Ishikawa (cell line): ENCODE results near the gene CHRD.

Source experiments
- CEBPB ChIP-seq: IDR thresholded peaks from 2 replicates; pipeline ENCODE4 v1.6.1; 2012
- EP300 ChIP-seq: IDR thresholded peaks from 2 replicates; pipeline ENCODE4 v1.6.1; 2012; ENCODE audit warnings: borderline replicate concordance
- NFIC ChIP-seq: IDR thresholded peaks from 2 replicates; pipeline ENCODE4 v1.6.1; 2012
- RAD21 ChIP-seq: IDR thresholded peaks from 2 replicates; pipeline ENCODE4 v1.6.1; 2012; ENCODE audit warnings: low read depth
- REST ChIP-seq: IDR thresholded peaks from 2 replicates; pipeline ENCODE4 v1.6.1; 2012; ENCODE audit warnings: low read depth, mild to moderate bottlenecking
- TAF1 ChIP-seq: IDR thresholded peaks from 2 replicates; pipeline ENCODE4 v1.6.1; 2012; ENCODE audit warnings: low read depth, mild to moderate bottlenecking
- YY1 ChIP-seq: IDR thresholded peaks from 2 replicates; pipeline ENCODE4 v1.6.1; 2012; ENCODE audit warnings: low read depth

GRCh38 chr3:184388936-184389230 lies 9.0 kb downstream of the CHRD start:
- TF ChIP-seq CEBPB (no peak), REST (no peak), RAD21 (no peak), YY1 (no peak), TAF1 (no peak), NFIC (no peak), EP300 (no peak)
